ENCODE data around the gene VAV1. TPM values are rescaled to one million over a fixed set of nuclear protein-coding genes. Genes with fewer than 3 reads are reported as not detected.

Gene VAV1
- total RNA-seq, 1 experiment from 2014 or later, result 7.5 TPM

- H3K79me2 ChIP-seq (ENCODE audit: low read depth), result no peaks in the 10 kb centered on the region
- intact Hi-C loops (cut with micrococcal nuclease; ENCODE audit: unreplicated experiment), result no loop called here
- H3K9me3 ChIP-seq (ENCODE audit: insufficient read depth, low read depth), result no peaks in the 10 kb centered on the region
- ChIA-PET CTCF (no interaction called here), POLR2A (ENCODE audit: unreplicated experiment) (no interaction called here)
- H3K4me1 ChIP-seq (replicated peaks; ENCODE audit: insufficient read depth), result peaks cover 16% of the 10 kb centered on the region
- peaks cover 13% of the 10 kb centered on the region; the same call in 1 of the 2 replicates for H3F3A ChIP-seq (ENCODE audit: insufficient read depth, low read depth)
- no peak overlapping the region for H3K4me2 ChIP-seq
- no peak for DNase-seq
- TF ChIP-seq EZH2 (IDR thresholded peaks at IDR 0.05; ENCODE audit: low read depth) (no peak), CTCF (conservative IDR thresholded peaks at IDR 0.05) (no peak)
- no peak overlapping the region for H3K4me3 ChIP-seq
- BruUV-seq (replicated peaks), result no TSS peak
- H3K27ac ChIP-seq, result no peak overlapping the region
- H3K36me3 ChIP-seq (ENCODE audit: low read depth), result no peaks in the 10 kb centered on the region
- no peaks in the 10 kb centered on the region for H3K9me2 ChIP-seq (ENCODE audit: insufficient read depth)
- no peak overlapping the region for H2AFZ ChIP-seq
- H3K27me3 ChIP-seq (ENCODE audit: insufficient read depth, low read depth), result no peaks in the 10 kb centered on the region
- no peaks in the 10 kb centered on the region for H4K20me1 ChIP-seq (ENCODE audit: insufficient read depth)
Measured at GRCh38 chr19:6849876-6850275, 77.4 kb downstream of the VAV1 start.

- H3K4me2 ChIP-seq, result no peak overlapping the region
- BruUV-seq (replicated peaks), result no TSS peak
- no peaks in the 10 kb centered on the region for H4K20me1 ChIP-seq (ENCODE audit: insufficient read depth)
- no peaks in the 10 kb centered on the region for H3K79me2 ChIP-seq (ENCODE audit: low read depth)
- no peaks in the 10 kb centered on the region for H3K36me3 ChIP-seq (ENCODE audit: low read depth)
- no peaks in the 10 kb centered on the region for H3K27me3 ChIP-seq (ENCODE audit: insufficient read depth, low read depth)
- peaks cover 16% of the 10 kb centered on the region for H3K4me1 ChIP-seq (replicated peaks; ENCODE audit: insufficient read depth)
- no peak overlapping the region for H3K27ac ChIP-seq
- POLR2A ChIA-PET (ENCODE audit: unreplicated experiment), result no interaction called here
- H3K4me3 ChIP-seq, result no peak overlapping the region
- CTCF ChIA-PET, result no interaction called here
- no peak for DNase-seq
- H3K9me3 ChIP-seq (ENCODE audit: insufficient read depth, low read depth), result no peaks in the 10 kb centered on the region
- H2AFZ ChIP-seq, result no peak overlapping the region
- no peaks in the 10 kb centered on the region for H3K9me2 ChIP-seq (ENCODE audit: insufficient read depth)
- TF ChIP-seq CTCF (conservative IDR thresholded peaks at IDR 0.05) (no peak), EZH2 (IDR thresholded peaks at IDR 0.05; ENCODE audit: low read depth) (no peak)
- peaks cover 13% of the 10 kb centered on the region; the same call in 1 of the 2 replicates for H3F3A ChIP-seq (ENCODE audit: insufficient read depth, low read depth)
- intact Hi-C loops (cut with micrococcal nuclease; ENCODE audit: unreplicated experiment), result no loop called here
Measured at GRCh38 chr19:6851359-6851758, 78.9 kb downstream of the VAV1 start.

- ChIA-PET CTCF (no interaction called here), POLR2A (ENCODE audit: unreplicated experiment) (no interaction called here)
- Histone ChIP-seq H3K27ac (no peak overlapping the region), H3K9me3 (ENCODE audit: insufficient read depth, low read depth) (no peaks in the 10 kb centered on the region), H3K4me2 (no peak overlapping the region), H2AFZ (no peak overlapping the region), H3K9me2 (ENCODE audit: insufficient read depth) (no peaks in the 10 kb centered on the region), H3F3A (ENCODE audit: insufficient read depth, low read depth) (peaks cover 12% of the 10 kb centered on the region; the same call in 1 of the 2 replicates), H3K36me3 (ENCODE audit: low read depth) (no peaks in the 10 kb centered on the region), H3K4me1 (replicated peaks; ENCODE audit: insufficient read depth) (peaks cover 14% of the 10 kb centered on the region), H3K27me3 (ENCODE audit: insufficient read depth, low read depth) (no peaks in the 10 kb centered on the region), H4K20me1 (ENCODE audit: insufficient read depth) (no peaks in the 10 kb centered on the region), H3K4me3 (no peak overlapping the region), H3K79me2 (ENCODE audit: low read depth) (no peaks in the 10 kb centered on the region)
- intact Hi-C loops (cut with micrococcal nuclease; ENCODE audit: unreplicated experiment), result no loop called here
- TF ChIP-seq EZH2 (IDR thresholded peaks at IDR 0.05; ENCODE audit: low read depth) (no peak), CTCF (conservative IDR thresholded peaks at IDR 0.05) (no peak)
- BruUV-seq (replicated peaks), result no TSS peak
- DNase-seq, result no peak
Measured at GRCh38 chr19:6852001-6852400, 79.5 kb downstream of the VAV1 start.
